Measurements from ENCODE around the gene FAM83E.

The FAM83E gene

GRCh38 chr19:48646722-48647216, 31.9 kb upstream of the FAM83E start:
- peak overlapping the region; percentile 45 for H3K4me3 ChIP-seq (ENCODE audit: control insufficient read depth, low read depth, low read length)
- no peak for TF ChIP-seq CTCF (IDR thresholded peaks at IDR 0.05; ENCODE audit: control insufficient read depth, insufficient read depth, low read depth, low read length, missing control alignments)
- DNase-seq (ENCODE audit: low read depth), result no peak

GRCh38 chr19:48646001-48646721, 31.3 kb upstream of the FAM83E start, which contains the start of gene CA11:
TSS of gene CA11 (minus strand) at chr19:48646187. CDS start at chr19:48645632, 555 bp downstream.
- peak within 1 kb of the TSS; percentile 45 for H3K4me3 ChIP-seq (ENCODE audit: control insufficient read depth, low read depth, low read length)
- DNase-seq (ENCODE audit: low read depth), result no peak
- peak; percentile 95 for TF ChIP-seq CTCF (IDR thresholded peaks at IDR 0.05; ENCODE audit: control insufficient read depth, insufficient read depth, low read depth, low read length, missing control alignments)

GRCh38 chr19:48645620-48646000, 30.7 kb upstream of the FAM83E start:
- TF ChIP-seq CTCF (IDR thresholded peaks at IDR 0.05; ENCODE audit: control insufficient read depth, insufficient read depth, low read depth, low read length, missing control alignments), result no peak
- no peak for DNase-seq (ENCODE audit: low read depth)
- peak overlapping the region; percentile 45 for H3K4me3 ChIP-seq (ENCODE audit: control insufficient read depth, low read depth, low read length)

GRCh38 chr19:48644839-48645619, 30.2 kb upstream of the FAM83E start:
- H3K4me3 ChIP-seq (ENCODE audit: control insufficient read depth, low read depth, low read length), result peak overlapping the region; percentile 45; the same call in 1 of the 2 replicates
- no peak for TF ChIP-seq CTCF (IDR thresholded peaks at IDR 0.05; ENCODE audit: control insufficient read depth, insufficient read depth, low read depth, low read length, missing control alignments)
- no peak for DNase-seq (ENCODE audit: low read depth)

- DNase-seq (ENCODE audit: low read depth), result no peak
- TF ChIP-seq CTCF (IDR thresholded peaks at IDR 0.05; ENCODE audit: control insufficient read depth, insufficient read depth, low read depth, low read length, missing control alignments), result no peak
- H3K4me3 ChIP-seq (ENCODE audit: control insufficient read depth, low read depth, low read length), result no peak overlapping the region
These were observed 29.5 kb upstream of the FAM83E start for GRCh38 chr19:48644355-48644754.

GRCh38 chr19:48642862-48643261, 28.0 kb upstream of the FAM83E start:
- no peak for DNase-seq (ENCODE audit: low read depth)
- TF ChIP-seq CTCF (IDR thresholded peaks at IDR 0.05; ENCODE audit: control insufficient read depth, insufficient read depth, low read depth, low read length, missing control alignments), result no peak
- H3K4me3 ChIP-seq (ENCODE audit: control insufficient read depth, low read depth, low read length), result no peak overlapping the region
